ENCODE measurements around the gene XYLB. TPM values are rescaled to one million over a fixed set of nuclear protein-coding genes. Genes with fewer than 3 reads are reported as not detected.

Gene XYLB
- total RNA-seq, 1 experiment from 2014 or later = 14.0 TPM

DNA sequence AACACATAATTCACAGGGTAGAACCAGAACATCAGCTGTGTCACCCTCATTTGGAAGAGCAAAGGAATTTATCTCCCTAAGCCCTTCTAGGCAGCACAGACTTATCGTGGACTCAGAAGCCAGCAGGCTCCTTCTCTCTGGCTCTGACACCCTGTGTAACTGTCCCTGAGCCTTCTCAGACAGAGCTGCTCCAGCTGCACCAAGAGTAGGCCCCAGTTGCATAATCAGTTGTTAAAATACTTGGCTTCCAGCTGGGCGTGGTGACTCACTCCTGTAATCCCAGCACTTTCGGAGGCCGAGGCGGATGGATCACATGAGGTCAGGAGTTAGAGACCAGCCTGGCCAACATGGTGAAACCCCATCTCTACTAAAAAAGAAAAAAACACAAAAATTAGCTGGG lies 57.7 kb downstream of the XYLB start:
- no peak overlapping the region for H3K4me2 ChIP-seq (ENCODE audit: low read length)
- no peaks in the 10 kb centered on the region for H3K79me2 ChIP-seq (ENCODE audit: insufficient read depth, low read length)
- no peak overlapping the region for H3K4me3 ChIP-seq (replicated peaks in 1 of 2; ENCODE audit: low read depth in 1 of 2, low read length in 2 of 2)
- H3K9ac ChIP-seq (ENCODE audit: low read length) = no peak overlapping the region
- ATAC-seq (no peak), DNase-seq (ENCODE audit: low read depth, low spot score) (no peak)
- intact Hi-C loops (cut with micrococcal nuclease) = no loop called here
- no TSS peak for BruUV-seq (replicated peaks)
- peaks cover 13 to 19% of the 10 kb centered on the region in 2 experiments; a peak in 2 of 4 replicates for H3K36me3 ChIP-seq (ENCODE audit: control insufficient read depth in 1 of 2, insufficient read depth in 2 of 2, low read length in 2 of 2)
- ChIA-PET POLR2A (no interaction called here), RAD21 (ENCODE audit: low non-redundant PET in 1 of 2, low total read pairs in 2 of 2, uncharacterized antibody in 2 of 2, unreplicated experiment in 2 of 2) (no interaction called here), CTCF (no interaction called here)
- no peak overlapping the region for H3K27ac ChIP-seq (ENCODE audit: low read depth, low read length)
- H3K27me3 ChIP-seq (ENCODE audit: insufficient read depth, low read length) = no peaks in the 10 kb centered on the region
- TF ChIP-seq, protein P1, sequence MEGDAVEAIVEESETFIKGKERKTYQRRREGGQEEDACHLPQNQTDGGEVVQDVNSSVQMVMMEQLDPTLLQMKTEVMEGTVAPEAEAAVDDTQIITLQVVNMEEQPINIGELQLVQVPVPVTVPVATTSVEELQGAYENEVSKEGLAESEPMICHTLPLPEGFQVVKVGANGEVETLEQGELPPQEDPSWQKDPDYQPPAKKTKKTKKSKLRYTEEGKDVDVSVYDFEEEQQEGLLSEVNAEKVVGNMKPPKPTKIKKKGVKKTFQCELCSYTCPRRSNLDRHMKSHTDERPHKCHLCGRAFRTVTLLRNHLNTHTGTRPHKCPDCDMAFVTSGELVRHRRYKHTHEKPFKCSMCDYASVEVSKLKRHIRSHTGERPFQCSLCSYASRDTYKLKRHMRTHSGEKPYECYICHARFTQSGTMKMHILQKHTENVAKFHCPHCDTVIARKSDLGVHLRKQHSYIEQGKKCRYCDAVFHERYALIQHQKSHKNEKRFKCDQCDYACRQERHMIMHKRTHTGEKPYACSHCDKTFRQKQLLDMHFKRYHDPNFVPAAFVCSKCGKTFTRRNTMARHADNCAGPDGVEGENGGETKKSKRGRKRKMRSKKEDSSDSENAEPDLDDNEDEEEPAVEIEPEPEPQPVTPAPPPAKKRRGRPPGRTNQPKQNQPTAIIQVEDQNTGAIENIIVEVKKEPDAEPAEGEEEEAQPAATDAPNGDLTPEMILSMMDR (IDR thresholded peaks at IDR 0.05 in 2 of 3, conservative IDR thresholded peaks at IDR 0.05 in 1 of 3; ENCODE audit: borderline replicate concordance in 1 of 3, insufficient read depth in 1 of 3, low read depth in 2 of 3, low read length in 2 of 3) = no peak
- TF ChIP-seq SP1 (IDR thresholded peaks at IDR 0.05; ENCODE audit: low read depth) (no peak), ELF1 (IDR thresholded peaks at IDR 0.05; ENCODE audit: borderline replicate concordance, low read depth) (no peak), JUND (IDR thresholded peaks at IDR 0.05) (0 out of 2 replicates have a peak, but pooled peaks have one; percentile 11), CEBPB (IDR thresholded peaks at IDR 0.05; ENCODE audit: low read depth) (peak; percentile 36; the same call in 1 of the 2 replicates), SIN3A (IDR thresholded peaks at IDR 0.05; ENCODE audit: low read depth) (no peak), FOSL1 (IDR thresholded peaks at IDR 0.05; ENCODE audit: low read depth) (0 out of 2 replicates have a peak, but pooled peaks have one; percentile 14)
- H4K20me1 ChIP-seq (ENCODE audit: insufficient read depth) = no peaks in the 10 kb centered on the region
- no peak overlapping the region for H2AFZ ChIP-seq (ENCODE audit: low read depth, low read length, poor library complexity, severe bottlenecking)
- no peaks in the 10 kb centered on the region for H3K9me3 ChIP-seq (ENCODE audit: control insufficient read depth in 1 of 2, insufficient read depth in 1 of 2, low read depth in 1 of 2, low read length in 2 of 2)
- no peaks in the 10 kb centered on the region for H3K4me1 ChIP-seq (ENCODE audit: control insufficient read depth in 1 of 2, insufficient read depth in 2 of 2, low read length in 2 of 2)
- H3K9me2 ChIP-seq (ENCODE audit: insufficient read depth) = no peaks in the 10 kb centered on the region

DNA sequence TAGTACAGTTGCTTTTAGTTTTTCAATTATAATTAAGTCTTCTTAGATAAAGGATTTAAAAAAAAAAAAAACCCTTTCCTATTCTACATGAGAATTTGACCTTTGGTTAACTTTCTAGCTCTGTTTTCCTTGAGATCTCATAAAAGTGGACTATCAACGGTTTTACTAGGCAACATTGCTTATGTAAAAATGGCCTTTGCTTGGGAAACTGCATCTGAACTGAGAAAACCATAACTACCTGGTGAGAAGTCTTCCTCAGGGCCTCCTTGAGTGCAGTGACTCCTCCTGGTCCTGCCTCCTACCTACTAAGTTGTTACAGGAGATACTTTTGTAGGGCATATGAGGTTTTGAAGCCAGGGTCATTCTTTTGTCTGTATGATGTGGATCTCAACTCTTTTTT lies 65.0 kb downstream of the XYLB start:
- Histone ChIP-seq H3K36me3 (ENCODE audit: control insufficient read depth in 1 of 2, insufficient read depth in 2 of 2, low read length in 2 of 2) (no peaks in the 10 kb centered on the region), H3K79me2 (ENCODE audit: insufficient read depth, low read length) (no peaks in the 10 kb centered on the region), H3K4me1 (ENCODE audit: control insufficient read depth in 1 of 2, insufficient read depth in 2 of 2, low read length in 2 of 2) (no peaks in the 10 kb centered on the region), H3K27me3 (ENCODE audit: insufficient read depth, low read length) (no peaks in the 10 kb centered on the region), H3K27ac (ENCODE audit: low read depth, low read length) (no peak overlapping the region), H3K9me3 (ENCODE audit: control insufficient read depth in 1 of 2, insufficient read depth in 1 of 2, low read depth in 1 of 2, low read length in 2 of 2) (no peaks in the 10 kb centered on the region), H3K4me3 (replicated peaks in 1 of 2; ENCODE audit: low read depth in 1 of 2, low read length in 2 of 2) (no peak overlapping the region), H2AFZ (ENCODE audit: low read depth, low read length, poor library complexity, severe bottlenecking) (no peak overlapping the region), H3K9me2 (ENCODE audit: insufficient read depth) (no peaks in the 10 kb centered on the region), H4K20me1 (ENCODE audit: insufficient read depth) (no peaks in the 10 kb centered on the region), H3K4me2 (ENCODE audit: low read length) (no peak overlapping the region), H3K9ac (ENCODE audit: low read length) (no peak overlapping the region)
- DNase-seq (ENCODE audit: low read depth, low spot score) (no peak), ATAC-seq (no peak)
- CTCF ChIA-PET = no interaction called here
- POLR2A ChIA-PET = no interaction called here
- BruUV-seq (replicated peaks) = no TSS peak
- RAD21 ChIA-PET (ENCODE audit: low non-redundant PET in 1 of 2, low total read pairs in 2 of 2, uncharacterized antibody in 2 of 2, unreplicated experiment in 2 of 2) = no interaction called here
- intact Hi-C loops (cut with micrococcal nuclease) = no loop called here
- no peak for TF ChIP-seq ZBTB33 (IDR thresholded peaks at IDR 0.05; ENCODE audit: extremely low read depth, insufficient replicate concordance, low read length)
- TF ChIP-seq SP1 (IDR thresholded peaks at IDR 0.05; ENCODE audit: low read depth) = no peak
- no peak for TF ChIP-seq TCF7L2 (IDR thresholded peaks at IDR 0.05; ENCODE audit: borderline replicate concordance, extremely low read depth, insufficient read depth, insufficient read length)
- no peak for TF ChIP-seq ATF3 (IDR thresholded peaks at IDR 0.05)
- TF ChIP-seq EGR1 (IDR thresholded peaks at IDR 0.05; ENCODE audit: low read depth) = no peak
- TF ChIP-seq ELF1 (IDR thresholded peaks at IDR 0.05; ENCODE audit: borderline replicate concordance, low read depth) = no peak
- no peak for TF ChIP-seq POLR2AphosphoS5 (IDR thresholded peaks at IDR 0.05; ENCODE audit: low read depth, low read length)
- TF ChIP-seq ZNF274 (IDR thresholded peaks at IDR 0.05; ENCODE audit: low read depth, low read length) = no peak
- TF ChIP-seq, protein P1 (IDR thresholded peaks at IDR 0.05 in 2 of 3, conservative IDR thresholded peaks at IDR 0.05 in 1 of 3; ENCODE audit: borderline replicate concordance in 1 of 3, insufficient read depth in 1 of 3, low read depth in 2 of 3, low read length in 2 of 3) = no peak
- TF ChIP-seq ZFX (IDR thresholded peaks at IDR 0.05) = no peak
